Neural progenitor cell (in vitro differentiated cells): ENCODE measurements around the gene PEX7.

ENCODE experiments used
- CTCF ChIP-seq: fragments of 200-600 bp; sonication (generic); IDR thresholded peaks from 2 replicates; pipeline ENCODE4 v1.5.1; 2017; ENCODE audit warnings: antibody characterized with exemption, mild to moderate bottlenecking
- EZH2 ChIP-seq: fragments of 200-600 bp; sonication (generic); IDR thresholded peaks from 2 replicates; pipeline ENCODE4 v1.6.1; 2017; ENCODE audit warnings: antibody characterized with exemption, mild to moderate bottlenecking, moderate library complexity
- EZH2phosphoT487 ChIP-seq: fragments of 200-600 bp; sonication (generic); IDR thresholded peaks from 2 replicates; pipeline ENCODE4 v1.6.1; 2017; ENCODE audit warnings: antibody characterized with exemption

GRCh38 chr6:136866872-136867416 is 44.6 kb downstream of the PEX7 start:
- TF ChIP-seq EZH2: no peak
- TF ChIP-seq CTCF: no peak
- no peak for TF ChIP-seq EZH2phosphoT487
